ENCODE results near the gene SPANXN4.

DNA sequence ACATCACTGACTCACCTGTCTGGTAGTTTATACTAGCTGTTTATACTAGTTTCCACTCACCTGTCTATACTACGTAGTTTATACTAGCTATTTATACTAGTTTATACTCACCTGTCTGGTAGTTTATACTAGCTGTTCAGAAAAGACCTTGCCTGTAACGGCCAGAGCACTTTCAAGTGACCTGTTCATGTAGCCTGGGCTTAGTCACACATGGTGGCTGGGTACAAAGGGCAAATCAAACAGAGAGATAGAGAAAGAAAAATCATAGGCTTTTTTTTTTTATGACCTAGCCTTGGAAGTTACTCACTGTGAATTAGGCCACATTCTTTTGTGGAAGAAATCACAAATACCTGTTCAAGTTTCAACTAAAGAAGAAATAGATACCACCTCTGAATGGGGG, 30.7 kb upstream of the SPANXN4 start:
- TF ChIP-seq, protein P1, sequence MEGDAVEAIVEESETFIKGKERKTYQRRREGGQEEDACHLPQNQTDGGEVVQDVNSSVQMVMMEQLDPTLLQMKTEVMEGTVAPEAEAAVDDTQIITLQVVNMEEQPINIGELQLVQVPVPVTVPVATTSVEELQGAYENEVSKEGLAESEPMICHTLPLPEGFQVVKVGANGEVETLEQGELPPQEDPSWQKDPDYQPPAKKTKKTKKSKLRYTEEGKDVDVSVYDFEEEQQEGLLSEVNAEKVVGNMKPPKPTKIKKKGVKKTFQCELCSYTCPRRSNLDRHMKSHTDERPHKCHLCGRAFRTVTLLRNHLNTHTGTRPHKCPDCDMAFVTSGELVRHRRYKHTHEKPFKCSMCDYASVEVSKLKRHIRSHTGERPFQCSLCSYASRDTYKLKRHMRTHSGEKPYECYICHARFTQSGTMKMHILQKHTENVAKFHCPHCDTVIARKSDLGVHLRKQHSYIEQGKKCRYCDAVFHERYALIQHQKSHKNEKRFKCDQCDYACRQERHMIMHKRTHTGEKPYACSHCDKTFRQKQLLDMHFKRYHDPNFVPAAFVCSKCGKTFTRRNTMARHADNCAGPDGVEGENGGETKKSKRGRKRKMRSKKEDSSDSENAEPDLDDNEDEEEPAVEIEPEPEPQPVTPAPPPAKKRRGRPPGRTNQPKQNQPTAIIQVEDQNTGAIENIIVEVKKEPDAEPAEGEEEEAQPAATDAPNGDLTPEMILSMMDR (conservative IDR thresholded peaks at IDR 0.05) = no peak
- TF ChIP-seq ZFX (IDR thresholded peaks at IDR 0.05) = no peak
